CD4-positive, alpha-beta T cell (primary cell): ENCODE data around the gene SCN8A. TPM values are rescaled to one million over a fixed set of nuclear protein-coding genes. Genes with fewer than 3 reads are reported as not detected.
A peak's percentile ranks its signal among the peaks of the same experiment; 100 is the strongest.

Experiments used
- ATAC-seq: fragments of 200-7000 bp; cut with Tn5 transposase; one replicate; pipeline ENCODE4 v1.10.0; 2022; ENCODE audit warnings: mild to moderate bottlenecking; ENCODE audit not compliant: poor library complexity
- CTCF ChIA-PET: fragments of 350-600 bp; sonication (Branson Sonifier 250); formaldehyde crosslinking; loops from one replicate; lab custom pipeline; 2021; ENCODE audit warnings: antibody characterized with exemption, inconsistent platforms; lab: Charles Lee
- POLR2A ChIA-PET: fragments of 350-600 bp; sonication (Branson Sonifier 250); formaldehyde crosslinking; loops from one replicate; lab custom pipeline; 2021; ENCODE audit warnings: antibody characterized with exemption, inconsistent platforms; lab: Charles Lee
- DNase-seq, 14 experiments: peaks; one replicate each; pipeline ENCODE4 v3.0.0-alpha.2; 2013 to 2020; ENCODE audit warnings: mixed read lengths in 2 of 14
- H3K27ac ChIP-seq, 2 donors: one replicate each; pipeline versions ENCODE4 v1.5.1 to v1.7.0; 2013; ENCODE audit warnings: low read length in 2 of 2, low read depth in 1 of 2, mild to moderate bottlenecking in 1 of 2
- H3K27me3 ChIP-seq, 2 experiments: 1 replicate in 1 of 2; 2 replicates in 1 of 2; pipeline versions ENCODE4 v1.6.1 to v1.7.0; 2013; ENCODE audit warnings: low read length in 2 of 2, control low read depth in 1 of 2, mild to moderate bottlenecking in 1 of 2, moderate library complexity in 1 of 2; ENCODE audit not compliant: insufficient read depth in 2 of 2, control insufficient read depth in 1 of 2
- H3K36me3 ChIP-seq: one replicate; pipeline ENCODE4 v1.6.1; 2013; ENCODE audit warnings: low read length, control low read depth; ENCODE audit not compliant: insufficient read depth
- H3K4me1 ChIP-seq: one replicate; pipeline ENCODE4 v1.6.1; 2013; ENCODE audit warnings: low read length, control low read depth; ENCODE audit not compliant: insufficient read depth
- H3K4me3 ChIP-seq: one replicate; pipeline ENCODE4 v1.5.1; 2013; ENCODE audit warnings: mild to moderate bottlenecking, low read length, moderate library complexity
- H3K9me3 ChIP-seq, 2 experiments: 1 replicate in 1 of 2; 2 replicates in 1 of 2; pipeline versions ENCODE4 v1.6.1 to v1.7.0; 2013; ENCODE audit warnings: low read length in 2 of 2, mild to moderate bottlenecking in 2 of 2, control low read depth in 1 of 2, moderate library complexity in 1 of 2; ENCODE audit not compliant: control insufficient read depth in 1 of 2, insufficient read depth in 1 of 2
- H3K27ac Mint-ChIP-seq: one replicate; pipeline ENCODE4 v1.8.0; 2020; ENCODE audit warnings: mixed read lengths
- H3K27me3 Mint-ChIP-seq: one replicate; pipeline ENCODE4 v1.8.0; 2021; ENCODE audit warnings: mixed read lengths
- H3K36me3 Mint-ChIP-seq: one replicate; pipeline ENCODE4 v1.8.0; 2021; ENCODE audit warnings: low read depth, mixed read lengths
- H3K4me1 Mint-ChIP-seq: one replicate; pipeline ENCODE4 v1.8.0; 2021; ENCODE audit warnings: low read depth, mixed read lengths
- H3K4me3 Mint-ChIP-seq: one replicate; pipeline ENCODE4 v1.8.0; 2020; ENCODE audit warnings: mild to moderate bottlenecking, mixed read lengths
- H3K9me3 Mint-ChIP-seq: one replicate; pipeline ENCODE4 v1.8.0; 2020; ENCODE audit warnings: mixed read lengths
- CTCF ChIP-seq: fragments of 200-600 bp; IDR thresholded peaks from one replicate; pipeline ENCODE4 v1.8.0; 2022; ENCODE audit warnings: antibody characterized with exemption, mild to moderate bottlenecking
- intact Hi-C, 2 experiments: fragments of 100-400 bp; cut with DNase I in 1 of 2; cut with micrococcal nuclease in 1 of 2; formaldehyde crosslinking; loops; one replicate each; pipeline versions ENCODE4 v1.15.1 to v1.9.0; 2023 to 2025; cut with DNase I, micrococcal nuclease
- total RNA-seq, 174 experiments: library from RNA in 2 of 174; stranded (reverse) in 2 of 174; gene quantifications; one replicate each; pipeline ENCODE4 v1.2.3 and lab custom pipeline; 2021 to 2026

The SCN8A gene
- total RNA-seq, 2 experiments from 2014 or later = 0.14 to 0.36 TPM

GRCh38 chr12:51678086-51678724 lies 87.2 kb downstream of the SCN8A start:
- intact Hi-C loops = loop anchor here in 1 of 2 experiments (10.0 kb wide), 1 partner anchor 253 kb away; the partner anchor contains the start of gene SLC4A8
- H3K36me3 ChIP-seq = no peaks in the 10 kb centered on the region
- peak; percentile 50 for TF ChIP-seq CTCF
- CTCF ChIA-PET = no interaction called here
- H3K9me3 Mint-ChIP-seq = no peaks in the 10 kb centered on the region
- DNase-seq (peak in 5 of 14 experiments; percentile 9 to 52 (median 35)), ATAC-seq (peak; percentile 68)
- POLR2A ChIA-PET = no interaction called here
- H3K4me3 ChIP-seq = no peak overlapping the region
- no peak overlapping the region for H3K27ac ChIP-seq
- no peaks in the 10 kb centered on the region for H3K27me3 ChIP-seq
- H3K4me1 ChIP-seq = no peaks in the 10 kb centered on the region
- no peaks in the 10 kb centered on the region for H3K9me3 ChIP-seq
- peaks cover 8% of the 10 kb centered on the region for H3K27me3 Mint-ChIP-seq
- H3K4me1 Mint-ChIP-seq = no peaks in the 10 kb centered on the region
- H3K36me3 Mint-ChIP-seq = no peaks in the 10 kb centered on the region
- no peak overlapping the region for H3K27ac Mint-ChIP-seq
- no peak overlapping the region for H3K4me3 Mint-ChIP-seq

- H3K36me3 Mint-ChIP-seq = no peaks in the 10 kb centered on the region
- no peak for TF ChIP-seq CTCF
- intact Hi-C loops = no loop called here
- Histone ChIP-seq H3K27ac (no peak overlapping the region), H3K4me3 (no peak overlapping the region), H3K9me3 (no peaks in the 10 kb centered on the region), H3K36me3 (no peaks in the 10 kb centered on the region), H3K4me1 (no peaks in the 10 kb centered on the region), H3K27me3 (no peaks in the 10 kb centered on the region)
- peaks cover 8% of the 10 kb centered on the region for H3K27me3 Mint-ChIP-seq
- no peak for DNase-seq
- H3K4me1 Mint-ChIP-seq = no peaks in the 10 kb centered on the region
- ChIA-PET CTCF (interaction anchor here (0.6 kb wide), 1 partner anchor 21 kb away, joined by 3 read pairs; no protein-coding TSS in a partner anchor), POLR2A (no interaction called here)
- H3K27ac Mint-ChIP-seq = no peak overlapping the region
- ATAC-seq = no peak
- H3K4me3 Mint-ChIP-seq = no peak overlapping the region
- no peaks in the 10 kb centered on the region for H3K9me3 Mint-ChIP-seq
Measured at GRCh38 chr12:51682981-51683380, 91.9 kb downstream of the SCN8A start.

GRCh38 chr12:51683763-51684357 lies 92.8 kb downstream of the SCN8A start:
- H3K27me3 Mint-ChIP-seq = peaks cover 3% of the 10 kb centered on the region
- CTCF ChIA-PET = no interaction called here
- no peak for TF ChIP-seq CTCF
- no peaks in the 10 kb centered on the region for H3K27me3 ChIP-seq
- H3K27ac Mint-ChIP-seq = no peak overlapping the region
- H3K4me3 ChIP-seq = no peak overlapping the region
- DNase-seq = no peak
- no peak for ATAC-seq
- no peaks in the 10 kb centered on the region for H3K9me3 ChIP-seq
- POLR2A ChIA-PET = no interaction called here
- H3K9me3 Mint-ChIP-seq = no peaks in the 10 kb centered on the region
- H3K4me1 ChIP-seq = no peaks in the 10 kb centered on the region
- H3K27ac ChIP-seq = no peak overlapping the region
- intact Hi-C loops = no loop called here
- H3K36me3 ChIP-seq = no peaks in the 10 kb centered on the region
- no peaks in the 10 kb centered on the region for H3K36me3 Mint-ChIP-seq
- no peak overlapping the region for H3K4me3 Mint-ChIP-seq
- no peaks in the 10 kb centered on the region for H3K4me1 Mint-ChIP-seq
